DND-41 (cell line): ENCODE results near the gene STAC.

Source experiments
- CTCF ChIP-seq: IDR thresholded peaks from 2 replicates; pipeline ENCODE4 v1.5.1; 2012; ENCODE audit warnings: borderline replicate concordance, low read length, moderate library complexity, mild to moderate bottlenecking; ENCODE audit not compliant: poor library complexity, severe bottlenecking; ENCODE audit errors: extremely low read depth
- EZH2 ChIP-seq: IDR thresholded peaks from 3 replicates; pipeline ENCODE4 v1.6.1; 2012; ENCODE audit warnings: borderline replicate concordance, low read depth, mild to moderate bottlenecking, moderate library complexity, low read length, inconsistent platforms; ENCODE audit not compliant: severe bottlenecking

- TF ChIP-seq CTCF, result no peak
- TF ChIP-seq EZH2, result no peak
These were observed at the start of gene STAC for GRCh38 chr3:36380221-36381031.
